ENCODE data around the gene GLB1L.

GLB1L gene

GRCh38 chr2:219220652-219221402, 24.4 kb downstream of the GLB1L start:
- no peak for DNase-seq

- DNase-seq: no peak
These were observed 25.3 kb downstream of the GLB1L start for GRCh38 chr2:219219784-219220532.

GRCh38 chr2:219218732-219219701, 26.2 kb downstream of the GLB1L start, which contains the start of gene ABCB6:
TSS of gene ABCB6 (minus strand) at chr2:219218958. CDS start at chr2:219218673, 285 bp downstream.
- DNase-seq: peak; percentile 88

GRCh38 chr2:219218217-219218731, 27.0 kb downstream of the GLB1L start:
- DNase-seq: peak; percentile 53

GRCh38 chr2:219216535-219216915, 28.7 kb downstream of the GLB1L start:
- no peak for DNase-seq

DNA sequence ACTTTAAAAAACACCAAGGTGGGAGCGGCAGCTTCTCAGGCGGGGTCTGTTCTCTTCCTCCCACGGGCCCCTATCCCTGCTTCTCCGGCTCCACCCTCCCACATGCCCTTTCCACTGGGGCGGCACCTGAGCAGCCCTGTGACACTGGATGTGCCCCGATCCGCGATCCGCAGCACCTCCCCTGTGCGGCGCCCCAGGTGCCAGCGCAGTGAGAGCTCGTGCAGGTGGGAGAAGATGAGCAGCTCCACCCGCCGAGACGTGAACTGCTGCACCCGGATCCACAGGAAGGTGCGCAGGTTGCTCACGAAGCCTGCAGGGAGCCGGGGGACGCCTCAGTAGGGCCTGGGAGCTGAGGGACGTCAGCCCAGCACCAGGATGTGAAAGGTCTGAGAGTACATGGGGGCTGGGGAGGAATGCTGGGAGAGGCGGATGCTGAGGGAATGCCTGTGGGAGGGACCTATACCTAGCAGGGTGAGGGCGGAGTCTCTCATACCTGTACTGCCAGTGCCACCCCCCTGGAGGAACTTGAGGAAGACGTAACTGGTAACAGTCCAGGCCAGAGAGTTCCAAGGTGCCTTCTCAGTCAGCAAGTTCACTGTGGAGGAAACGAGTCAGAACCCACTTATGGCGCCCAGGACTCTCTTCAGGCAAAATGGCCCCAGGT, 29.2 kb downstream of the GLB1L start:
- no peak for DNase-seq

DNA sequence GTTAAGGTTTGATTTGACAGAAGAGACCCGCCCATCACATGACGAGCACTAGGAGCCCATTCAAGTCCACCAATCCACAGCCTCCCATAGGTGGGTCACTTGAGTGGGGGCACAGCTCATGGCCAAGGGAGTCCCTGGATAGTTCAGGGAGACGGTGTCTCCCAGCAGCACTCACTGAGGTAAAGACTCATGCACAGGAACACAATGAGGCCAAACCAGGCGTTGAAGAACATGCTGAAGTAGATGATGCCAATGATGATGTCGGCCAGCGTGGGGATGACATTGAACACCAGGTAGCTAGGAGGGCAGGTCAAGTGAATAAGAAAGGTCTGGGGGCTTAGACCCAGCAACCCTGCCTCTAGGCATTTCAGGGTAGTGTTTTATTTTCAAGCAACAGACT, 30.5 kb downstream of the GLB1L start:
- no peak for DNase-seq

DNA sequence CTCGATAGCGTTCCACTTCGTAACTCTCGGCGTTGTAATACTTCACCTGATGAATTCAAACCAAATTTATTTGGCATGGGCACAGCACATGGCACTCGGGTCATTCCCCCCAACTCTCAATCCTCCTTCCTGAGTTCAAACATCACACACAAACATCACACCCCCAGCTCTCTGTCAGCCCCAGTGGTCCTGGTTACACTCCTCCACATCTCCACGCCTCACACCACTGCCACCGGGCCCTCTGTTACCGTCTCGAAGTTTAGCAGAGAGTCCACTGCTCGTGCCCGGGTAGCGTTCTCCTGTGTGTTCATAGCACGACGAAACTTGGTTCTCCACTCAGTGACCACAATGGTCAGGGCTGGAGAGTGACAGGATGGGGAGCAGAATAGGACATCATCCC, 31.1 kb downstream of the GLB1L start:
- no peak for DNase-seq

DNA sequence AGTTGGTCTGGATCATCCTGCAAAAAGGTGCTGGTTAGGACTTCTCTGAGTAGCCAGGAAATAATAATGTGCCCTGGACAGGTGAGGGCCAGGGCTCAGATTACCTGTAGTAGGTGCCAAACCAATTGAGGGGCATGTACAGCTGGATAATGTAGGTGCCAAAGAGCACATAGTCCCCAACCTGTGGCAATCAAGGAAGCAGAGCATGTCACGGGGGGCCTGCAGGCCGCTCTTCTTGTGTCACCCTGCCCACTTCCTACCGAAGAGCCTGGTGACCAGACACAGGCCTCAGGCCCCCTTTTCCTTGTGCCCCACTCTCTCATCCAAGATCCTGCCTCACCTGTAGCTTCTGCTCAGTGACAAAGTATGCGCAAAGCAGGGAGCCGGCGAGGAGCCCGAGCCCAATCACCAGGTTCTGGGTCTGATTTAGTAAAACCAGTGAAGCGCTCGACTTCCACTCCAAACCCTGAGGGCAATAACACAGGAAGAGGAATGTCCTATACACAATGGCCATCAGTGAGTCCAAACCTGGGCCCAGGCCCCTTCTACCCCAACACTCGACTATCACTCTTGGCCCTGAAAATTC, 31.7 kb downstream of the GLB1L start:
- DNase-seq: no peak

DNA sequence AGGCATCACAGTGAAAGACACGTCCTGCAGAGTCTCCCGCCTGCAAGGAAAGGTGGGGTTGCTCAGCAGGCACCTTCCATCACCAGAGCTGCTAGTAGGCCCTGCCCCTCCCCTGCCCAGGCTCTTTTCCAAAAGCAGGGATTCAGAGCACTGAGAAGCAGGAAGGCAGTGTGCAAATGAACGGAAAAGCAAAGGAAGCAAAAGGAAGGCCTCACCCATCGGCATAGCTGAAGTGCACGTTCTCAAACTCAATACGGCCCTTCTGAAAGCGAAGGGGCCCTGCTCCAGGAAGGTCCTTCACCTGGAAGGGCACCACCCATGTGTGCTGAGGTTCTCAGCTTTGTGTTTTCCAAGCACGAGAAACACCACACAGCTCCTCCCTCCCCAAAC, 32.2 kb downstream of the GLB1L start:
- no peak for DNase-seq

- no peak for DNase-seq
These were observed 34.3 kb downstream of the GLB1L start for GRCh38 chr2:219210886-219211362.

DNA sequence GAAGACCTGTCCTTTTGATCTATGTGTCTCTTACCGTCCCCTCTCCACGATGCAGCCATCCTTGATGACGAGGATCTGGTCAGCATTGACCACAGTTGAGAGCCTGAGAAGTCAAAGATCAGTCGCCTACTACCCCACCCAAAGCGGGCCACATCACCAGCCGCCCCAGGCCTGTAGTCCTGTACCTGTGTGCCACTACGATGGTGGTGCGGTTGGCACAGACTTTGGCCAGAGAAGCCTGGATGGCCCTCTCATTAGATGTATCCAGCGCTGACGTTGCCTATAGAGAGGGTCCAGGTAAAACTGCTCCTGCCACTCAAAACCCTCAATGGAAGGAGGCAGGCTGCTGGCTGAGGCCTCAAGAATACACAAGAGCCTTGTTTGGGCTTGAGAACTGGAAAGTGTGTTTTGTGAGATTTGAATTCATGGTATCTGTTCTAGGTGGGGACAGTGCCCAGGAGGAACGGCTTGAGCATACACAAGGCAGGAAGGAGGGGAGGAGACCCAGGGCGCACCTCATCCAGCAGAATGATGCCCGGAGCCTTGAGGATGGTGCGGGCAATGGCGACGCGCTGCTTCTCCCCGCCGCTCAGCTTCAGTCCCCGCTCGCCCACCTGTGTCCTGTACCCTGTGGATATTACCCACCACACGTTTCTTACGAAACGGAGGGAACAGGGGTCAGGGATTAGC, 34.9 kb downstream of the GLB1L start:
- no peak for DNase-seq

DNA sequence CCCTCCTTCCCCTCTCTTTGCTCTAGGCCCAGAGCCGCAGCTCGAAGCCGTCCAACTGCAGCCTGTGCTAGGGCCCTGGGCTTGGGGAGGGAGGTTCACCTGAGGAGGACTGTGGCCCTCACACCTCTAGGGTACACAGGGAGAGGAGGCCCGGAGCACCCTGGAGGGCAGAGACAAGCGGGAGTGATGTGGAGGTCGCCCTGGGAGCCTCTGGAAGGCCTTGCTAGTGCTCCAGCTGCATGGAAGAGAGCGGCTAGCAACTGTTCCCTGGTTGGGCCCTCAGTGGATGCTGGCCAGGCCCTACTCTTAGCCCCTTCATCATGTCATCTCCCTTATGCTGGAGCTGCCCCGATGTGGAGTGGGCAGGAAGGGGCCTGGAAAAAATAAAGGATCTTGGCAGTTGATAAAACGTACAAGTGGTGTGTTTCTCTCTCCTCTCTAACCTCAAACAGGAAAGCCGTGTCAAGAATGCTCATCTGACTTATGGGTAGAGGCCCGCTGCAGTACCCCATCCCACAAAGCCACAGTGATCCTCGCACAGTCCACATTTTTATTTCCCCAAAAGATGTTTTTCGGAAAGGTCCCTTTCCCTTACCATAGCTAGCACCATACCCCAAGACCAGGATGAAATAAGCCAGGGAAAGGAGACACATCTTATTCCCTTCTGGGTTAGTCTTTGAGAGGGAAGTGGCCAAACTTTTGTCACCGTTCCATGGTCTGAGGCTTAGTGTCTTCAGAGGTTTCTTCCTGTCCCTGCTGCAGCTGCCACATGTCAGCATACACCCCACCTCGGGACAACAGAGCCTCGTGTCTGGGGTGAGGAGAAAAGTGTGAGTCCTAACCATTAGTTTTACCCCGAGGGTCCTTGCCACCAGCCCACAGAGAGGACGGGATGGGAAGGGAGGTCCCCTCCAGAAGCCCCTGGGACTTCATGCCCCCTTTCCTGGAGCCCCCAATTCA, 35.7 kb downstream of the GLB1L start:
- no peak for DNase-seq

GRCh38 chr2:219207884-219208740, 37.1 kb downstream of the GLB1L start:
- no peak for DNase-seq

GRCh38 chr2:219207134-219207883, 37.9 kb downstream of the GLB1L start:
- DNase-seq: no peak

- peak; percentile 77 for DNase-seq
These were observed 38.7 kb downstream of the GLB1L start, which contains the start of gene ZFAND2B for GRCh38 chr2:219206328-219207133. TSS of gene ZFAND2B (plus strand) at chr2:219206782. CDS start at chr2:219206988, 206 bp downstream.

DNA sequence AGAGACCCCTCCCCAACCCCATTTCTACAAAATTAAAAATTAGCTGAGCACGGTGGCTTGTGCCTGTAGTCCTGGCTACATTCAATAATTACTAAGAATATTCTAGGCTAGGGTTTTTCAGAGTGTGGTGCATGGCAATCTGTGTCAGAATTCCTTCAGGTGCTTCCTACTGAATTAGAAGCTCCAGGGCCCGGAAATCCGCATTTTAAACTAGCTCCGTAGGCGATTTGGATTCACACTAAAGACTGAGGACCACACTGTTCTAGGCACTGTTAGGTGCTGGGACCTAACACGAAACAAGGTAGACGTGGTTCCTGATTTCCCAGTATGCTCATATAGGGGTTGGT, 39.3 kb downstream of the GLB1L start:
- DNase-seq: no peak
